MM.1S (cell line): ENCODE results near the gene FCGR1A.
"Not testable (repeated sequence)": the region's sequence is repeated elsewhere in the genome, so short reads cannot be mapped to it uniquely, and the experiment has no call there.

Experiments used
- CTCF ChIP-seq: fragments of 300-600 bp; sonication (generic); IDR thresholded peaks from 2 replicates; pipeline ENCODE4 v1.5.1; 2016; ENCODE audit warnings: antibody characterized with exemption, low read length, mixed read lengths
- EZH2 ChIP-seq: fragments of 300-600 bp; sonication (generic); optimal IDR thresholded peaks from 2 replicates; pipeline ENCODE3; 2017; ENCODE audit warnings: low read depth, mild to moderate bottlenecking, antibody characterized with exemption, low read length, mixed read lengths

- not testable (repeated sequence) for TF ChIP-seq EZH2, CTCF
Observed at GRCh38 chr1:149734692-149735091, 47.8 kb upstream of the FCGR1A start.
